ENCODE data around the gene RBM23. TPM values are rescaled to one million over a fixed set of nuclear protein-coding genes. Genes with fewer than 3 reads are reported as not detected.

The RBM23 gene
- total and polyA plus RNA-seq, 2 of the 8 experiments (the other 6 are each of a cell fraction or from before 2014, with no cell fraction given), result 41.2 to 43.3 TPM

DNA sequence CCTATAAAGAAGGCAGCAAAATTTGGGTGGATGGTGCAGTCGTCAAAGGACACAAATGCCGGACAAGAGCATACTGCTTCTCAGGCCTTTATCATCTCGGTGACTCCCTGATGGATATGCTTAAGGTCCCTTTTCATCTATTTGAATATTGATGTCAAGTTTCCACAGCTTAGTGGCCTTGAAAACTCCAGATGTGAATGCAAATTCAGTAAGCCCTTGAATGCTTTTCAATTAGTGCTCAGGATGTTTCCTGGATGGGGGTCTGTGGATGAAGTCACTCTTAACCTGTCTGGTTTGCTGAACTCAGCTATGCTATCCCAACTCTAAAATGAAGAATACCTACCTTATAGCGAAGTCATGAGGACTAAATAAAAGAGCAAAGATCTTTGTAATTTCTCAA lies 25.2 kb downstream of the RBM23 start:
- WGBS, 2 experiments (ENCODE audit: extremely low coverage in 1 of 2, insufficient coverage in 1 of 2, insufficient read length in 1 of 2, insufficient replicate concordance in 2 of 2, low coverage in 1 of 2, low lambda C conversion rate in 2 of 2, missing lambda C conversion rate in 1 of 2), result 88% methylated on average over 4 of the region's 4 CpGs; no CpG with 5 or more reads in 1 of the 2 experiments
- Histone ChIP-seq H4K91ac (replicated peaks; ENCODE audit: insufficient read length, low read length) (no peak overlapping the region), H3K4me1 (replicated peaks in 1 of 4; ENCODE audit: control insufficient read depth in 3 of 4, insufficient read depth in 4 of 4, low read length in 3 of 4) (no peaks in the 10 kb centered on the region), H2BK20ac (ENCODE audit: low read length) (no peak overlapping the region), H3K14ac (ENCODE audit: insufficient read length) (no peak overlapping the region), H2AK5ac (ENCODE audit: low read depth, low read length) (no peak overlapping the region), H3K79me2 (ENCODE audit: control insufficient read depth in 1 of 2, insufficient read depth in 2 of 2, low read length in 2 of 2) (no peaks in the 10 kb centered on the region), H2BK5ac (ENCODE audit: low read depth, low read length) (no peak overlapping the region), H3K4ac (replicated peaks; ENCODE audit: insufficient read length, low read depth, low read length) (no peak overlapping the region), H3K23me2 (ENCODE audit: low read depth, low read length) (no peaks in the 10 kb centered on the region), H2BK15ac (ENCODE audit: low read length) (no peak overlapping the region), H3K36me3 (ENCODE audit: control insufficient read depth in 2 of 4, insufficient read depth in 4 of 4, low read length in 3 of 4) (no peaks in the 10 kb centered on the region), H3K56ac (replicated peaks; ENCODE audit: insufficient read length, low read depth, low read length) (no peak overlapping the region), H3K4me3 (ENCODE audit: extremely low read depth in 1 of 4, insufficient read depth in 2 of 4, low read depth in 3 of 4, low read length in 4 of 4) (no peak overlapping the region), H2BK120ac (replicated peaks; ENCODE audit: low read depth, low read length) (no peak overlapping the region), H2BK12ac (ENCODE audit: low read depth, low read length) (no peak overlapping the region), H2AFZ (ENCODE audit: low read length) (no peak overlapping the region), H3K18ac (ENCODE audit: extremely low read depth, low read length) (no peak overlapping the region), H3K9me3 (ENCODE audit: insufficient read depth in 2 of 2, low read depth in 1 of 2, low read length in 1 of 2) (no peaks in the 10 kb centered on the region), H3K27ac (ENCODE audit: low read depth, low read length) (no peak overlapping the region), H3K9ac (replicated peaks in 1 of 4; ENCODE audit: extremely low read depth in 1 of 4, low read depth in 3 of 4, low read length in 3 of 4) (no peak overlapping the region), H3K27me3 (replicated peaks in 1 of 4; ENCODE audit: control insufficient read depth in 3 of 4, extremely low read depth in 1 of 4, insufficient read depth in 3 of 4, low read length in 3 of 4) (peaks cover 10 to 30% (median 25%) of the 10 kb centered on the region in 4 experiments), H4K5ac (ENCODE audit: insufficient read length, low read depth, low read length) (no peak overlapping the region), H3K4me2 (ENCODE audit: insufficient read depth in 1 of 2, low read depth in 2 of 2, low read length in 2 of 2) (no peak overlapping the region), H4K20me1 (replicated peaks in 1 of 2; ENCODE audit: control insufficient read depth in 1 of 2, insufficient read depth in 2 of 2, low read length in 2 of 2) (peaks cover 0 to 2% of the 10 kb centered on the region in 2 experiments), H3K79me1 (ENCODE audit: low read depth, low read length) (no peaks in the 10 kb centered on the region), H4K8ac (ENCODE audit: extremely low read depth, insufficient read depth, low read length) (no peak overlapping the region), H3K23ac (ENCODE audit: insufficient read length) (no peak overlapping the region)
- FAIRE-seq (no peak), DNase-seq (ENCODE audit: low read depth in 1 of 2, low spot score in 2 of 2) (no peak)
- CTCF ChIA-PET (ENCODE audit: partially characterized antibody), result interaction anchor here (0.6 to 14.9 kb wide), 10 partner anchors 6 to 337 kb away, joined by 3 to 158 read pairs (median 4); partner anchors contain the start of genes LRP10 and REM2
- no peak for TF ChIP-seq PHF8 (conservative IDR thresholded peaks at IDR 0.05; ENCODE audit: low read depth, low read length)
- TF ChIP-seq RFX5 (IDR thresholded peaks at IDR 0.05; ENCODE audit: borderline replicate concordance, low read depth, low read length), result no peak
- TF ChIP-seq TAF1 (IDR thresholded peaks at IDR 0.05; ENCODE audit: low read depth, low read length), result no peak
- no peak for TF ChIP-seq FOSL1 (IDR thresholded peaks at IDR 0.05; ENCODE audit: insufficient read depth, low read depth, low read length)
- TF ChIP-seq KDM5A (IDR thresholded peaks at IDR 0.05; ENCODE audit: low read length), result no peak
- no peak for TF ChIP-seq HDAC2 (IDR thresholded peaks at IDR 0.05; ENCODE audit: borderline replicate concordance in 1 of 2, low read depth in 2 of 2, low read length in 2 of 2)
- no peak for TF ChIP-seq RAD21 (IDR thresholded peaks at IDR 0.05 in 1 of 2, conservative IDR thresholded peaks at IDR 0.05 in 1 of 2; ENCODE audit: low read depth in 2 of 2, low read length in 2 of 2)
- no peak for TF ChIP-seq NRF1 (IDR thresholded peaks at IDR 0.05; ENCODE audit: low read depth, low read length)
- no peak for TF ChIP-seq CBX8 (IDR thresholded peaks at IDR 0.05; ENCODE audit: borderline replicate concordance, low read depth, low read length)
- no peak for TF ChIP-seq EP300 (IDR thresholded peaks at IDR 0.05; ENCODE audit: borderline replicate concordance in 1 of 2, low read depth in 2 of 2, low read length in 2 of 2)
- TF ChIP-seq ASH2L (IDR thresholded peaks at IDR 0.05; ENCODE audit: low read length), result no peak
- TF ChIP-seq SUZ12 (IDR thresholded peaks at IDR 0.05; ENCODE audit: low read length), result no peak
- TF ChIP-seq POLR2A (IDR thresholded peaks at IDR 0.05; ENCODE audit: control extremely low read depth in 1 of 2, low read depth in 2 of 2, low read length in 2 of 2), result no peak
- POLR2A ChIA-PET (ENCODE audit: partially characterized antibody), result interaction anchor here (1.3 to 1.6 kb wide), 3 partner anchors 22 to 55 kb away, joined by 3 to 5 read pairs (median 3); partner anchors contain the start of genes LRP10 and RBM23
